Right lobe of liver (tissue), 6 donors: ENCODE results near the gene MGARP. TPM values are rescaled to one million over a fixed set of nuclear protein-coding genes. Genes with fewer than 3 reads are reported as not detected.

Experiments used
- ATAC-seq, 4 donors: fragments of 200-7000 bp; cut with Tn5 transposase; one replicate each; pipeline ENCODE4 v1.9.1; 2020; ENCODE audit warnings: mild to moderate bottlenecking in 4 of 4, moderate library complexity in 4 of 4
- DNase-seq, 3 donors: peaks; one replicate each; pipeline ENCODE4 v3.0.0-alpha.2; 2020
- H3K27ac ChIP-seq, 3 donors: fragments of 200-600 bp; one replicate each; pipeline ENCODE4 v1.8.0; 2022
- H3K27me3 ChIP-seq, 2 donors: fragments of 200-600 bp; one replicate each; pipeline ENCODE4 v1.8.0; 2022
- H3K36me3 ChIP-seq, 4 donors: fragments of 200-600 bp; sonication (generic) in 1 of 4; one replicate each; pipeline versions ENCODE4 v1.5.1 to v1.8.0; 2017 to 2022; ENCODE audit warnings: control low read depth in 1 of 4
- H3K4me1 ChIP-seq, 4 donors: fragments of 200-600 bp; sonication (generic) in 1 of 4; one replicate each; pipeline versions ENCODE4 v1.5.1 to v1.8.0; 2017 to 2022; ENCODE audit warnings: control low read depth in 1 of 4
- H3K4me3 ChIP-seq, 3 donors: fragments of 200-600 bp; one replicate each; pipeline ENCODE4 v1.8.0; 2022
- H3K9me3 ChIP-seq, 4 donors: fragments of 200-600 bp; sonication (generic) in 1 of 4; one replicate each; pipeline versions ENCODE4 v1.5.1 to v1.8.0; 2017 to 2022; ENCODE audit warnings: control low read depth in 1 of 4
- POLR2A ChIP-seq: fragments of 450-650 bp; IDR thresholded peaks from one replicate; pipeline ENCODE4 v1.6.1; 2017; ENCODE audit warnings: antibody characterized with exemption, mild to moderate bottlenecking
- WGBS: methylation state at CpG from one replicate; pipeline ENCODE4 v1.1.6; 2018; ENCODE audit warnings: low coverage, low lambda C conversion rate; ENCODE audit not compliant: insufficient coverage; ENCODE audit errors: missing lambda C conversion rate; 5-methylcytosine and 5-hydroxymethylcytosine counted together
- intact Hi-C, 2 donors: fragments of 100-400 bp; cut with DNase I; formaldehyde crosslinking; loops; one replicate each; pipeline versions ENCODE4 v1.11.2 to v1.14.1; 2022
- total RNA-seq, 6 experiments: library from RNA; depleted of rRNA in 2 of 6; stranded (reverse); fragments of >200 nt in 2 of 6; fragmentation: NEBNext Ultra II Directional in 3 of 6; extraction: Animal tissue kit (Norgen Biotek cat#: 25700) in 3 of 6; gene quantifications; one replicate each; pipeline versions ENCODE4 v1.1.0 to v1.2.4, GENCODE V29; 2016 to 2023
- TF ChIP-seq, protein P1 (sequence below), 4 donors: fragments of 200-600 bp in 3 of 4; fragments of 450-650 bp in 1 of 4; IDR thresholded peaks; one replicate each; pipeline versions ENCODE4 v1.5.1 to v1.8.0; 2016 to 2022; ENCODE audit warnings: antibody characterized with exemption in 4 of 4, mild to moderate bottlenecking in 2 of 4
- donor health status: DM: no; HTN: yes; CAD: no.
- donor health status: DM: no; HTN: no; CAD: no.
- donor health status: DM: no; HTN: no; CAD: no.
- donor health status: DM: no; HTN: yes; CAD: no.
- donor health status: DM: no; HTN: yes; CAD: no.

Gene MGARP
- total RNA-seq, 6 experiments from 2014 or later: 0.20 to 0.43 TPM; not detected in 4

DNA sequence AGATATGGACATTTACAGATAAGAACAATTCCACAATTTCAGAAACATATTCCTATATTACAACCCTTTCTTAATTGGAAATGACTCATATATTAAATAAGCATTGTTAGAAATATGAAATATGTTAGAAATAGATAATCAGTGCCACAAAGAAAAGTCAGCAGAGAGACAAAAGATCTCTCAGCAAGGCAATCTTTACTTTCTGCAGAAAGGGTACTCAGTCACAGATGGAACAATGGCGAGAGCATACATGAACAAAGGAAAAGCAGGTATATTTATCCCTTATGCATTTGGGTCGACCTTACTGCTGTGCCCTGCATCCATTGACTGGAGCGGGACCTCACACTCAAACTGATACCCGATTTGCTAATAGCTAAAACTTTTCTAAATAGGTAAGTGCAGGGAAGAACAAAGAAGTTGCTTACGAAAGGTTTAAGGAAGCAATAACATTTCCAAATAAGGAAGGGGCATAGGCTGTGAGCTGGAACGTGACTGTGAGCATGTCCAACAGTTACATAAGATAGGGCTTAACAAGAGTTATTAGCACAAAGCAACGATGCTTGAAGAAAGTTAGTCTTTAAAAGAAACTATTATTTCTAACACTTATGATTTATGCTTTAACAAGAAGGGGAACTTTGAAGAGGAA is 40.8 kb downstream of the MGARP start:
- Histone ChIP-seq H3K27me3 (no peaks in the 10 kb centered on the region), H3K9me3 (no peaks in the 10 kb centered on the region), H3K36me3 (no peaks in the 10 kb centered on the region), H3K4me1 (no peaks in the 10 kb centered on the region), H3K4me3 (no peak overlapping the region), H3K27ac (no peak overlapping the region)
- TF ChIP-seq POLR2A: no peak
- TF ChIP-seq, protein P1, sequence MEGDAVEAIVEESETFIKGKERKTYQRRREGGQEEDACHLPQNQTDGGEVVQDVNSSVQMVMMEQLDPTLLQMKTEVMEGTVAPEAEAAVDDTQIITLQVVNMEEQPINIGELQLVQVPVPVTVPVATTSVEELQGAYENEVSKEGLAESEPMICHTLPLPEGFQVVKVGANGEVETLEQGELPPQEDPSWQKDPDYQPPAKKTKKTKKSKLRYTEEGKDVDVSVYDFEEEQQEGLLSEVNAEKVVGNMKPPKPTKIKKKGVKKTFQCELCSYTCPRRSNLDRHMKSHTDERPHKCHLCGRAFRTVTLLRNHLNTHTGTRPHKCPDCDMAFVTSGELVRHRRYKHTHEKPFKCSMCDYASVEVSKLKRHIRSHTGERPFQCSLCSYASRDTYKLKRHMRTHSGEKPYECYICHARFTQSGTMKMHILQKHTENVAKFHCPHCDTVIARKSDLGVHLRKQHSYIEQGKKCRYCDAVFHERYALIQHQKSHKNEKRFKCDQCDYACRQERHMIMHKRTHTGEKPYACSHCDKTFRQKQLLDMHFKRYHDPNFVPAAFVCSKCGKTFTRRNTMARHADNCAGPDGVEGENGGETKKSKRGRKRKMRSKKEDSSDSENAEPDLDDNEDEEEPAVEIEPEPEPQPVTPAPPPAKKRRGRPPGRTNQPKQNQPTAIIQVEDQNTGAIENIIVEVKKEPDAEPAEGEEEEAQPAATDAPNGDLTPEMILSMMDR (IDR thresholded peaks at IDR 0.05): no peak
- DNase-seq: no peak
- no peak for ATAC-seq
- intact Hi-C loops: no loop called here
- WGBS: 84% methylated on average over 6 of the region's 7 CpGs

DNA sequence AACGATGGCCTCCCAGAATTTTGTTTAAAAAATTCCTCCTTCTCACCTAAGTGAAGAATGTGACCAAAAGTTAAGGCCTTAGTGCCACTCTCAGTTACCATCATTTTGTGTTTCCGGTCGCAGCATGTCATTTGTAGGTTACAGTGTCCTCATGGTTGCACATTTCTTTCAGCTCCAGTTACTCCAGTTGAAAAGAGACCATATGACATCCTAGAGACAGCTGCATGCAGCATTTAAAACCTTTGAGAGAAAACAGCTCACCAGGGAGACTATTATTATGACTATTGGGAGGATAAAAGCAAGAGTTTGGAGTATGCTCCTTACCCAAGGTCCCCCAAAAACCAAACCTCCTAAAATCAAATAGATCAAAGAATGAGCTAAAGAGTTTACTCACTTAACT is 45.8 kb downstream of the MGARP start:
- intact Hi-C loops: no loop called here
- DNase-seq (no peak), ATAC-seq (no peak)
- TF ChIP-seq, protein P1 (IDR thresholded peaks at IDR 0.05): no peak
- no peak for TF ChIP-seq POLR2A
- Histone ChIP-seq H3K36me3 (no peaks in the 10 kb centered on the region), H3K4me1 (no peaks in the 10 kb centered on the region), H3K4me3 (no peak overlapping the region), H3K27ac (no peak overlapping the region), H3K27me3 (no peaks in the 10 kb centered on the region), H3K9me3 (no peaks in the 10 kb centered on the region)
- WGBS: 74% methylated on average over 3 of the region's 3 CpGs

DNA sequence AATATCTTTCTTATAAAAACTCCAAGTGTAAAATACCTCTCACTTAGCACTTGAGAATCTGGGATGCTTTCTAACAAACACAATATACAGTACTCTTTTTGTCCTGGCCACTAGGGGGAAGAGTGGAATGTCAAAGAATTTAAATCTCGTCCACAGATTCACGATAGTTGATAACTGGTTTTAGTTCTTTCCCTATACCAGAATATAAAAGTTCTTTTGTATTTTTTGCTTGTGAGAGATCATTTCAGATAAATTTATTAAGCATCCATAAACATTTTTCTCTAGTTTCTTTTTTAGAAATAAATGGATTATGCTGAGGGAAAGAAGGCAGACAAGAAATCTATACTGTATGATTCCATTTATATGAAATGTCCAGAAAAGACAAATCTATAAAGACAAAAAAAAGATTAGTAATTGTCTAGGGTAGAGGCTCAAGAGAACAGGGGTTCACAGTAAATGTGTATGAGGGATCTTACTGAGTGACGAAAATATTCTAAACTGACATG is 50.4 kb downstream of the MGARP start:
- H3K4me3 ChIP-seq: no peak overlapping the region
- WGBS: 18% methylated on average over 3 of the region's 3 CpGs
- no peaks in the 10 kb centered on the region for H3K4me1 ChIP-seq
- TF ChIP-seq POLR2A: no peak
- TF ChIP-seq, protein P1 (IDR thresholded peaks at IDR 0.05): peak; percentile 74 to 79 (median 75)
- no peak overlapping the region for H3K27ac ChIP-seq
- H3K27me3 ChIP-seq: no peaks in the 10 kb centered on the region
- ATAC-seq (peak; percentile 87 to 95 (median 88)), DNase-seq (no peak)
- no peaks in the 10 kb centered on the region for H3K9me3 ChIP-seq
- intact Hi-C loops: no loop called here
- no peaks in the 10 kb centered on the region for H3K36me3 ChIP-seq

DNA sequence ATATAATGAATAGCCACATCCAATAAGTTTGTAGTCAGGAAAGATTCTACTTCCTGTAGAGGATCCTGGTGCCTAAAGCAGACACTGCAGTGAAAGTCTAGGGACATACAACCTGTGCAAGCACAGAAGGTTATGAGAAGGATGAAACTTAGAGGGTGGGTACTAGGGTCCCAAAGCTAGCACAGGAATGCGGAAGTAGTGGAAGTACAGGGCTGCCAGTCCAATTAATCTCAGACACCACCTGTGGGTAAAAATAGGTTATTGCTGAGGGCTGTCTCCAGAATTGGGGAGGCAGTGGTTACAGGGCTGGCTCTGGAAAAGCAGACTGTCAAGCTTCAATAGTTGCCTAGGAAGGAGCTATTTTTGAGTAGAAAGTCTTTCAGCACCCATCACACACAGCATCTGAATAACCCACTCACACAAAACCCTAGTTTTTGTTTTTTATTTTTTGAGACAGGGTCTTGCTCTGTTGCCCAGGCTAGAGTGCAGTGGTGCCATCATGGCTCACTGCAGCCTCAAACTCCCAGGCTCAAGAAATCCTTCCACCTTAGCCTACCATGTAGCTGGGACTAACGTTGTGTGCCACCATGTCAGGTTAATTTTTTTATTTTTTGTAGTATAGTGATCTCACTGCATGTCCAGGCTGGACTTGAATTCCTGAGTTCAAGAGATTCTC is 52.2 kb downstream of the MGARP start:
- ATAC-seq (peak; percentile 58 to 80 (median 64)), DNase-seq (no peak)
- no peak overlapping the region for H3K4me3 ChIP-seq
- H3K36me3 ChIP-seq: no peaks in the 10 kb centered on the region
- 38% methylated on average over 2 of the region's 2 CpGs for WGBS
- no peaks in the 10 kb centered on the region for H3K4me1 ChIP-seq
- no peak overlapping the region for H3K27ac ChIP-seq
- H3K9me3 ChIP-seq: no peaks in the 10 kb centered on the region
- intact Hi-C loops: no loop called here
- no peak for TF ChIP-seq POLR2A
- TF ChIP-seq, protein P1 (IDR thresholded peaks at IDR 0.05): peak; percentile 29 to 34 (median 32)
- no peaks in the 10 kb centered on the region for H3K27me3 ChIP-seq
